ENCODE data around the gene GRB14.
"Not testable (repeated sequence)": the region's sequence is repeated elsewhere in the genome, so short reads cannot be mapped to it uniquely, and the experiment has no call there.

Gene GRB14

DNA sequence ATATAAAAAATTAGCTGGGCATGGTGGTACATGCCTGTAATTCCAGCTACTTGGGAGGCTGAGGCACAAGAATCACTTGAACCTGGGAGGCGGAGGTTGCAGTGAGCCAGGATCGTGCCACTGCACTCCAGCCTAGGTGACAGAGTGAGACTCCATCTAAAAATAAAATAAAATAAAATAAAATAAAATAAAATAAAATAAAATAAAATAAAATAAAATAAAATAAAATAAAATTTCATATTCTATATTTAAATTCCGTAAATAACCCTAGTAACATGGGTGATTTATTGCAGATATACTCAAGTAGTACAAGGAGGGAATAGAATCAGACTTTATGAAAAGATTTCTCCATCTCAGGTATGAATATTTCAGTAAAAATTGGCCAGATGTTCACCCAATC lies 71.6 kb downstream of the GRB14 start:
- H3K4me3 Mint-ChIP-seq; H3K4me1 Mint-ChIP-seq; ATAC-seq; DNase-seq (ENCODE audit: low spot score in 2 of 2); H3K36me3 Mint-ChIP-seq; H3K27ac Mint-ChIP-seq; H3K9me3 Mint-ChIP-seq: not testable (repeated sequence)

DNA sequence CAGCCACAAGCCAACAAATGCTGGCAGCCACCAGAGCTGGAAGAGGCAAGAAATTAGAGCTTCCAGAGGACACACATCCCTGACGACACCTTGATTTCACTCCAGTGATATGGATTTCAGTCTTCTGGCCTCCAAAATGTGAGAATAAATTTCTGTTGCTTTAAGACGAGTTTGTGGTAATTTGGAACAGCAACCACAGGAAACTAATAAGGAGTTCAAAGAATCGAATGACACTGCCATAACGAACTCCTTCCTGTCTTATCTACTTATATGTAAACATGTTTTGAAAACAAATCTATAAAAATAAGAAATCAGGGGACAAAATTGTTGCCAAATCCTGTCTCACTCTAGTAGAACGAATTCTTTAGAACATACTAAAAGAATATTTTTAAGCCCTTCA lies 75.8 kb downstream of the GRB14 start:
- no peak overlapping the region for H3K4me3 Mint-ChIP-seq
- H3K4me1 Mint-ChIP-seq, result no peaks in the 10 kb centered on the region
- ATAC-seq (no peak), DNase-seq (ENCODE audit: low spot score in 2 of 2) (no peak)
- no peaks in the 10 kb centered on the region for H3K36me3 Mint-ChIP-seq
- no peak overlapping the region for H3K27ac Mint-ChIP-seq
- peaks cover 15% of the 10 kb centered on the region for H3K9me3 Mint-ChIP-seq

GRCh38 chr2:164542581-164543021 lies 78.7 kb downstream of the GRB14 start:
- Mint-ChIP-seq H3K4me1 (no peaks in the 10 kb centered on the region), H3K4me3 (no peak overlapping the region), H3K9me3 (peaks cover 17% of the 10 kb centered on the region), H3K27ac (no peak overlapping the region), H3K36me3 (no peaks in the 10 kb centered on the region)
- ATAC-seq (no peak), DNase-seq (ENCODE audit: low spot score in 2 of 2) (no peak)

GRCh38 chr2:164538240-164538866 lies 82.9 kb downstream of the GRB14 start:
- H3K9me3 Mint-ChIP-seq, result peaks cover 14% of the 10 kb centered on the region

DNA sequence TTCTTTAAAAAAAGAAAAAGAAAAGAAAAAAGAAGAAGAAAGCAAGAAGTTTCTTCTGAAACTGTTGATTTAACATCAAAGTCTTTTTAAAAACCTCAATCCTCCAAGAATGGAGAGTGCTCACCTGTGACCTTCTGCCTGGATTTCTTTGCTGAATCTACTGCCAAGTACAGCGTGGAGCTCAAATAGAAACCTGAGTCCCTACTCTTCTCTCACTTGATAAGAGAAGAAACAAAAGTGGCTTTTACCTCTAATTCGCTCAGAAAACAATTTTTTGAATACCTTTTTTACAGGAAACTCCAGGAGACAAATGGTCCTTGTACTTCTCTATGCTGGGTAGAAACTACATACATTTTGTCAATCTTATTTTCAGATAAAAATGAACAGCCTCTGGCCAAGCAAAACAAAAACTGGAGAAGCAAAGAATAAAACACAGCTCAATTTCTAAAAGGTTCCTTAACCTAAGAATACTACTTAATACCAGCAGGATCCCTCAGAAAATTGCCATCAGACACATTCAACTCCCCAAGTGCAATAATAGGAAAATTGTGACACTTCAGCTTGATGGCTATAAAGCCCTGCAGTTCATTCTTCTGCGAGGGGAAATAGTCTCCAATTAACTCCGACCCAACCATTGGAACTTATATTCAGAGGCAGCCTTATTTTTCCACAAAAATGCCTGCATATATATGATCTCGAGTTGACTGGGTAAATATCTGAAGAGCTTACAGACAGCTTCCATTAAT lies 85.8 kb downstream of the GRB14 start:
- Mint-ChIP-seq H3K4me3 (no peak overlapping the region), H3K9me3 (peaks cover 9% of the 10 kb centered on the region), H3K27ac (no peak overlapping the region), H3K36me3 (no peaks in the 10 kb centered on the region), H3K4me1 (no peaks in the 10 kb centered on the region)
- ATAC-seq, result no peak
- no peak for DNase-seq (ENCODE audit: low spot score in 2 of 2)

More at GRCh38 chr2:164538240-164538866, 82.9 kb downstream of the GRB14 start:
- DNase-seq (ENCODE audit: low spot score in 2 of 2) (no peak), ATAC-seq (no peak)
- Mint-ChIP-seq H3K36me3 (no peaks in the 10 kb centered on the region), H3K4me3 (no peak overlapping the region), H3K27ac (no peak overlapping the region), H3K4me1 (no peaks in the 10 kb centered on the region)

- Mint-ChIP-seq H3K9me3 (peaks cover 5% of the 10 kb centered on the region), H3K36me3 (no peaks in the 10 kb centered on the region), H3K4me3 (no peak overlapping the region), H3K27ac (no peak overlapping the region), H3K4me1 (no peaks in the 10 kb centered on the region)
- ATAC-seq (no peak), DNase-seq (ENCODE audit: low spot score in 2 of 2) (no peak)
These were observed 90.8 kb downstream of the GRB14 start for GRCh38 chr2:164530464-164530863.

DNA sequence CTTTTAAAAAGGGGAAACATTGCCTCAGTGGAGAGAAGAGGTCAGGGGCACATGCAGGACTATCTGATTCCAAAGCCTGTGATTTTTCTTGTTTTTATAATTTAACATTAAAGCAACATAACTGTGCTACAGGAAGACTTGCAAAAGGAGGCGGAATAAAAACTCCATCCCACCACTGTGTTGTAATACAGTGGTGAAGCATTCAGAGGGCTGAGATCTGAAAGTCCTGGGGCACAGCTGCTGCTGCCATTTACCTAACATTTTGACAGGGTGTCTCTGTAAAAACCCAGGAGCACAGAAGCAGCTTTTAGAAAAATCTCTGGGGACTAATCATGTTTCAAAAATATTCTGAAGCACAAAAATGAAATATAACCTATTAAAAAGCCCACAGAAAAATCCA lies 97.6 kb downstream of the GRB14 start:
- ATAC-seq (no peak), DNase-seq (ENCODE audit: low spot score in 2 of 2) (no peak)
- Mint-ChIP-seq H3K4me3 (no peak overlapping the region), H3K27ac (no peak overlapping the region), H3K4me1 (no peaks in the 10 kb centered on the region), H3K9me3 (peaks cover 8% of the 10 kb centered on the region), H3K36me3 (no peaks in the 10 kb centered on the region)

- H3K27ac Mint-ChIP-seq, result no peak overlapping the region
- peaks cover 14% of the 10 kb centered on the region for H3K9me3 Mint-ChIP-seq
- no peak overlapping the region for H3K4me3 Mint-ChIP-seq
- DNase-seq (ENCODE audit: low spot score in 2 of 2), result no peak
- no peaks in the 10 kb centered on the region for H3K4me1 Mint-ChIP-seq
- no peak for ATAC-seq
- H3K36me3 Mint-ChIP-seq, result no peaks in the 10 kb centered on the region
These were observed 98.3 kb downstream of the GRB14 start for GRCh38 chr2:164523009-164523408.

DNA sequence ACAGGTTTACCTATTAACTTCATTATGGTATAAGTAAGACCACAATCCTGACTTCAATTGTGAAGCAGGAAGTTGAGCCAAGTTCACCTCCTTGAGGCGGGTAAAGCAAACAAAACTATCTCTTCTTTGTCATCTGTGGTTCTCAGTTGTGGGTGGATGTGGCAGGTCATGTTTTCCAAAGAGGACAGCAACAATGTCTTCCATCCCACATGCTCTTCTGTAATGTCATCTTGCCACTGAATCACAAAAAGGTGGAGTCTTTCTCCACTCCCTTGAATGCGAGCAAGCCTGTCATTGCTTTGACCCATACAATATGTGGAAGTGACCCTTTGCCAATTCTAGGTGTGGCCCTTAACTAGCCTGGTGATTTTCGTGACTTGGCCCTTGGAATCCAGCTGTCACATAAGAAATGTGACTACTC lies 98.7 kb downstream of the GRB14 start:
- DNase-seq (ENCODE audit: low spot score in 2 of 2) (no peak), ATAC-seq (no peak)
- Mint-ChIP-seq H3K36me3 (no peaks in the 10 kb centered on the region), H3K27ac (no peak overlapping the region), H3K4me1 (no peaks in the 10 kb centered on the region), H3K9me3 (peaks cover 14% of the 10 kb centered on the region), H3K4me3 (no peak overlapping the region)

- Mint-ChIP-seq H3K36me3 (no peaks in the 10 kb centered on the region), H3K4me3 (no peak overlapping the region), H3K27ac (no peak overlapping the region), H3K9me3 (peaks cover 38% of the 10 kb centered on the region), H3K4me1 (no peaks in the 10 kb centered on the region)
- no peak for DNase-seq (ENCODE audit: low spot score in 2 of 2)
- no peak for ATAC-seq
These were observed 105.5 kb downstream of the GRB14 start for GRCh38 chr2:164515734-164516133.

DNA sequence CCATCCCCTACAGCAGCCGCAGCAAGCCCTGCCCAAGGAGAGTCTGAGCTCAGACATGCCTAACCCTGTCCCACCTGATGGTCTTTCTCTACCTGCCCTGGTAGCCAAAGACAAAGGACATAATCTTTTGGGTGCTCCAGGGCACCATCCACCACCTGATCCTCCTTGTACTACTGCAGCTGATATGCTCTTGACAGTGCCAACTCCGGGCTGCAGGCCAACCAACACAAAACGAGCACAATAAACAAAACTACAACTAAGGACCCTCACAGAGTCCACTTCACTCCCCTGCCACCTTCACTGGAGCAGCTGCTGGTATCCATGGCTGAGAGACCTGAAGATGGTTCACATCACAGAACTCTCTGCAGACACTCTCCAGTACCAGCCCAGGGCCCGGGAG lies 106.3 kb downstream of the GRB14 start:
- H3K4me1 Mint-ChIP-seq, result no peaks in the 10 kb centered on the region
- H3K36me3 Mint-ChIP-seq, result no peaks in the 10 kb centered on the region
- peaks cover 34% of the 10 kb centered on the region for H3K9me3 Mint-ChIP-seq
- H3K27ac Mint-ChIP-seq, result no peak overlapping the region
- no peak overlapping the region for H3K4me3 Mint-ChIP-seq
- ATAC-seq (no peak), DNase-seq (ENCODE audit: low spot score in 2 of 2) (no peak)

DNA sequence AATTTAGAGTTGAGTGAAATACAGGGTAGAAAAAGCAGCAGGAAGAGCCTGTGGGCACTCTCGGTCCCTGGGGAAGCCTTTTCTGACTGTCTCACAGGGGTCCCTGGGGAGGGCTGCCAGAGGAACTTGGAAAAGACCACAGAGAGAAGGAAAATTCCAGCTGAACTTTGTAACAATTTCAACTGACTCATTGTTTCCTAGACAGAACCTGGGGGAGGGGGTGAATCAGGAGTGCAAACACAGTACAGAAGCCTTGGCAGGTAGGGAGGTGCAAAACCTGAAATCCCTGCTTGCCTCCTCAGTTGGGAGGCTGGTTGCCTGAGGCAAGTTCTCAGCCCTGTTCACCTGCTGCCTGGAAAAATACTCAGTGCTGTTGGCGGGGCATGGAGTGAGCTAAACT lies 106.8 kb downstream of the GRB14 start:
- Mint-ChIP-seq H3K9me3 (peaks cover 34% of the 10 kb centered on the region), H3K4me1 (no peaks in the 10 kb centered on the region), H3K4me3 (no peak overlapping the region), H3K36me3 (no peaks in the 10 kb centered on the region), H3K27ac (no peak overlapping the region)
- no peak for DNase-seq (ENCODE audit: low spot score in 2 of 2)
- no peak for ATAC-seq

- H3K27ac Mint-ChIP-seq, result no peak overlapping the region
- H3K36me3 Mint-ChIP-seq, result no peaks in the 10 kb centered on the region
- no peak overlapping the region for H3K4me3 Mint-ChIP-seq
- H3K9me3 Mint-ChIP-seq, result peaks cover 29% of the 10 kb centered on the region
- DNase-seq (ENCODE audit: low spot score in 2 of 2) (no peak), ATAC-seq (no peak)
- no peaks in the 10 kb centered on the region for H3K4me1 Mint-ChIP-seq
These were observed 108.4 kb downstream of the GRB14 start for GRCh38 chr2:164512871-164513270.

GRCh38 chr2:164511738-164512137 lies 109.5 kb downstream of the GRB14 start:
- Mint-ChIP-seq H3K36me3 (no peaks in the 10 kb centered on the region), H3K4me3 (no peak overlapping the region), H3K27ac (no peak overlapping the region), H3K9me3 (peaks cover 26% of the 10 kb centered on the region), H3K4me1 (no peaks in the 10 kb centered on the region)
- ATAC-seq, result no peak
- no peak for DNase-seq (ENCODE audit: low spot score in 2 of 2)

GRCh38 chr2:164510895-164511294 lies 110.4 kb downstream of the GRB14 start:
- H3K4me1 Mint-ChIP-seq, result no peaks in the 10 kb centered on the region
- ATAC-seq, result no peak
- no peak for DNase-seq (ENCODE audit: low spot score in 2 of 2)
- peaks cover 26% of the 10 kb centered on the region for H3K9me3 Mint-ChIP-seq
- no peaks in the 10 kb centered on the region for H3K36me3 Mint-ChIP-seq
- H3K4me3 Mint-ChIP-seq, result no peak overlapping the region
- H3K27ac Mint-ChIP-seq, result no peak overlapping the region

DNA sequence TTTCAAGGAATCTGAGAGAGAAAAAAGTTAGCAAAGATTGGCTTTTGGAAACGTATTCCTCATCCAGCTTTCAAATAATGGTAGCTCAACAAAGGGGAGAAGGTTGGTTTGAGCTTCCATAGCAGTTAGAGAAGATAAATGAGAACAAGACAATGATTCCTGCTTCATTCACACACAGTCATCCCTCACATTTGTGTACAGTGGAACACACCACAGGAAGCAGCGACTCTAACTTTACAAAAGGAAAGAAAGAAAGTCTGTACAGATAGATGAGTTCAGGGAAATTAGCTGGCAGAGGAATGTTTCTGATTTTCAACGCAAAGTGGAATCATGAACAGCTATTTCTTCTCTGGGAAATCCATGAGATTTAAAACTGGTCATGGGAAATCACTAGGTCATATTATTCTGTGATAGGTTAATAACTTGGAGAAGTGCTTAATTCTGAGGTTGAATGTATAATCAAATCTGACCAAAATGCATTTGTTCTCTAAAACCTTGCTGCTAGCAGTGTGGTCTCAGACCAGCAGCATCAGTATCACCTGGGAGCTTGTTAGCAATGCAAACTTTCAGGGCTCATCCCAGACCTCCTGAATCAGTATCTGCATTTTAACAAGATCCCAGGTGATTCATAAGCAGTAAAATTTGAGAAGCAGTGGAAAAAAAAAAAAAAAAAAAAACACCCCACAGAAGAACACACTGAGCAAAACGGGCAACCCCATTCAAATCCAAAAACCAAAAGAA lies 112.0 kb downstream of the GRB14 start:
- peaks cover 19% of the 10 kb centered on the region for H3K9me3 Mint-ChIP-seq
- no peaks in the 10 kb centered on the region for H3K36me3 Mint-ChIP-seq
- DNase-seq (ENCODE audit: low spot score in 2 of 2) (no peak), ATAC-seq (no peak)
- H3K27ac Mint-ChIP-seq, result no peak overlapping the region
- no peaks in the 10 kb centered on the region for H3K4me1 Mint-ChIP-seq
- no peak overlapping the region for H3K4me3 Mint-ChIP-seq

Data from stimulated activated effector memory CD8-positive, alpha-beta T cell treated with anti-CD3 and anti-CD28 coated beads, Interleukin-12 subunit alpha, Interleukin-12 subunit beta, amount 100 ng/mL, for 72 hours (primary cell).